ENCODE results near the gene TSPAN18. TPM values are rescaled to one million over a fixed set of nuclear protein-coding genes. Genes with fewer than 3 reads are reported as not detected.

The TSPAN18 gene
- total RNA-seq, 2 experiments from 2014 or later, result 0.85 to 0.92 TPM

- intact Hi-C loops (cut with micrococcal nuclease), result no loop called here
- ChIA-PET POLR2A (no interaction called here), CTCF (interaction anchor here (0.9 to 24.5 kb wide), 4 partner anchors 8 to 289 kb away, joined by 3 to 942 read pairs (median 22); no protein-coding TSS in a partner anchor)
- H3K27ac Mint-ChIP-seq, result no peak overlapping the region
- ATAC-seq (no peak), DNase-seq (no peak)
- TF ChIP-seq, protein P1, sequence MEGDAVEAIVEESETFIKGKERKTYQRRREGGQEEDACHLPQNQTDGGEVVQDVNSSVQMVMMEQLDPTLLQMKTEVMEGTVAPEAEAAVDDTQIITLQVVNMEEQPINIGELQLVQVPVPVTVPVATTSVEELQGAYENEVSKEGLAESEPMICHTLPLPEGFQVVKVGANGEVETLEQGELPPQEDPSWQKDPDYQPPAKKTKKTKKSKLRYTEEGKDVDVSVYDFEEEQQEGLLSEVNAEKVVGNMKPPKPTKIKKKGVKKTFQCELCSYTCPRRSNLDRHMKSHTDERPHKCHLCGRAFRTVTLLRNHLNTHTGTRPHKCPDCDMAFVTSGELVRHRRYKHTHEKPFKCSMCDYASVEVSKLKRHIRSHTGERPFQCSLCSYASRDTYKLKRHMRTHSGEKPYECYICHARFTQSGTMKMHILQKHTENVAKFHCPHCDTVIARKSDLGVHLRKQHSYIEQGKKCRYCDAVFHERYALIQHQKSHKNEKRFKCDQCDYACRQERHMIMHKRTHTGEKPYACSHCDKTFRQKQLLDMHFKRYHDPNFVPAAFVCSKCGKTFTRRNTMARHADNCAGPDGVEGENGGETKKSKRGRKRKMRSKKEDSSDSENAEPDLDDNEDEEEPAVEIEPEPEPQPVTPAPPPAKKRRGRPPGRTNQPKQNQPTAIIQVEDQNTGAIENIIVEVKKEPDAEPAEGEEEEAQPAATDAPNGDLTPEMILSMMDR (IDR thresholded peaks at IDR 0.05), result no peak
- H3K9me3 Mint-ChIP-seq, result no peaks in the 10 kb centered on the region
- no peaks in the 10 kb centered on the region for H3K27me3 Mint-ChIP-seq
- peaks cover 29% of the 10 kb centered on the region for H3K4me1 Mint-ChIP-seq (ENCODE audit: low read depth)
- H3K4me3 Mint-ChIP-seq, result no peak overlapping the region
- H3K36me3 Mint-ChIP-seq (ENCODE audit: low read depth), result no peaks in the 10 kb centered on the region
Measured at GRCh38 chr11:44944181-44944852, 217.6 kb downstream of the TSPAN18 start.

DNA sequence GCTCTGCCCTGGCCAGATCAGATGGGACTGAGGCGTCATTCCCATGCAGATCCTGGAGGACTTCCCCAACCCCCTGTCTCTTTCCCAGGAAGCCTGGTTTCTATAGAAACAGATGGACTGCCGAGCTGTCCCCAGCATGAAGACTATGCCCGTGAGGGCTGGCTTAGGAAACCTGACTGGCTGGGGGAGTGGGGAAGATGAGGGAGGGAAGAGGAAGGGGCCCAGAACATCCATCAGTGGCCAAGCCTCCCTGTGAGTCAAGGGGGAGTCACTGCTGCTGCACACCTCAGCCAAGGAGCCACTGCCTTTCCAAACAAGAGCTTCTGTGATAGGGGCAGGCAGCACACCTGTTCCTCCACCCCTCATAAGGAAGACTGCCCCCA lies 218.1 kb downstream of the TSPAN18 start:
- intact Hi-C loops (cut with micrococcal nuclease), result no loop called here
- ChIA-PET CTCF (interaction anchor here (0.6 to 24.5 kb wide), 5 partner anchors 8 to 158 kb away, joined by 3 to 942 read pairs (median 10); no protein-coding TSS in a partner anchor), POLR2A (no interaction called here)
- Mint-ChIP-seq H3K27me3 (no peaks in the 10 kb centered on the region), H3K27ac (no peak overlapping the region), H3K4me3 (no peak overlapping the region), H3K36me3 (ENCODE audit: low read depth) (no peaks in the 10 kb centered on the region), H3K4me1 (ENCODE audit: low read depth) (peaks cover 29% of the 10 kb centered on the region), H3K9me3 (no peaks in the 10 kb centered on the region)
- no peak for ATAC-seq
- no peak for DNase-seq
- TF ChIP-seq, protein P1 (IDR thresholded peaks at IDR 0.05), result no peak

DNA sequence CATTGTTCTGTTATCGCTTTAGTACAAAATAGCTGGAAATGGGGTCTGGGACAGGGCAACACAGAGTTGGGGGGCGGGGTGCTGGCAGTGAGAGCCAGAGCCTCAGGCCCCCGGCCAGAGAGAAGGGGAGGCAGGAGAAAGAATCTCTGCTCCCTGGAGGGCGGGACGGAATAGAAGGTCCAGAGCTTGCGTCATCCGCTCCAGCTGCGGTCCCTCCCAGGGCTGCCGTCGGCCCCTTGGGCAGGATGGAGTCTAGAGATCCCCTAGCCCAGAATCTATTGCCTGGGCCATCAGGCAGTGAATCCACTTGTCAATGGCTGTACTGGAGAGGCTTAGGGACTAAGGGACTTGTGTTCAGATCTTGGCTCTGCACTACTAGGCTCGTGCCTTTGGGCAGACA lies 218.9 kb downstream of the TSPAN18 start:
- H3K27ac Mint-ChIP-seq, result no peak overlapping the region
- ATAC-seq (no peak), DNase-seq (no peak)
- POLR2A ChIA-PET, result no interaction called here
- CTCF ChIA-PET, result interaction anchor here (2.7 to 24.5 kb wide), 3 partner anchors 9 to 157 kb away, joined by 10 to 942 read pairs (median 38); no protein-coding TSS in a partner anchor
- no peaks in the 10 kb centered on the region for H3K36me3 Mint-ChIP-seq (ENCODE audit: low read depth)
- intact Hi-C loops (cut with micrococcal nuclease), result no loop called here
- TF ChIP-seq, protein P1 (IDR thresholded peaks at IDR 0.05), result no peak
- no peak overlapping the region for H3K4me3 Mint-ChIP-seq
- H3K9me3 Mint-ChIP-seq, result no peaks in the 10 kb centered on the region
- no peaks in the 10 kb centered on the region for H3K27me3 Mint-ChIP-seq
- H3K4me1 Mint-ChIP-seq (ENCODE audit: low read depth), result peaks cover 29% of the 10 kb centered on the region

GRCh38 chr11:44946263-44946662 lies 219.5 kb downstream of the TSPAN18 start:
- DNase-seq (no peak), ATAC-seq (no peak)
- TF ChIP-seq, protein P1 (IDR thresholded peaks at IDR 0.05), result no peak
- H3K27me3 Mint-ChIP-seq, result no peaks in the 10 kb centered on the region
- H3K4me1 Mint-ChIP-seq (ENCODE audit: low read depth), result peaks cover 31% of the 10 kb centered on the region
- no peaks in the 10 kb centered on the region for H3K9me3 Mint-ChIP-seq
- intact Hi-C loops (cut with micrococcal nuclease), result no loop called here
- no peak overlapping the region for H3K27ac Mint-ChIP-seq
- ChIA-PET POLR2A (no interaction called here), CTCF (interaction anchor here (0.9 to 24.5 kb wide), 5 partner anchors 10 to 156 kb away, joined by 3 to 942 read pairs (median 10); no protein-coding TSS in a partner anchor)
- no peaks in the 10 kb centered on the region for H3K36me3 Mint-ChIP-seq (ENCODE audit: low read depth)
- no peak overlapping the region for H3K4me3 Mint-ChIP-seq

DNA sequence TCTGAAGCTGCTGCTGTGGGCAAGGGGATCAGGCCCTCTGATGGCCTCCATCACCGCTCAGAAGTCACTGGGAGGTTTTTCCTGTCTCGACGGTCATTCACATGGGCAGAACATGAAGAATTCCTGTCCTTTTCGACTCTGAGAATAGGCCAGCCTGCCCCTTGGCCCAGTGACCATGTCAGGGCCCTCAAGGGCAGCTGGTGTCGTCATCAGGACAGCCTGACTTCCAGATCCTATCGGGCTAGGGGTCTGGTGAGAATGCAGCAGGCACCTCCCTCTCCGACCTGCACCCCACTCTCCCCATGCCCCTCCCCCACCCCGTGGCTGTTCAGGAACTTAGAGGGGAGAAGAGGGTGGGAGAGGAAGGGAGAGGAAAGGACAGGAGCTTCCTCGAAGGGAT lies 220.4 kb downstream of the TSPAN18 start:
- Mint-ChIP-seq H3K27ac (no peak overlapping the region), H3K36me3 (ENCODE audit: low read depth) (no peaks in the 10 kb centered on the region), H3K4me1 (ENCODE audit: low read depth) (peaks cover 32% of the 10 kb centered on the region), H3K4me3 (no peak overlapping the region), H3K9me3 (no peaks in the 10 kb centered on the region), H3K27me3 (no peaks in the 10 kb centered on the region)
- ChIA-PET CTCF (interaction anchor here (0.9 to 24.5 kb wide), 5 partner anchors 11 to 156 kb away, joined by 3 to 942 read pairs (median 10); no protein-coding TSS in a partner anchor), POLR2A (interaction anchor here (1.0 kb wide), 1 partner anchor 156 kb away, joined by 3 read pairs; no protein-coding TSS in a partner anchor)
- intact Hi-C loops (cut with micrococcal nuclease), result no loop called here
- ATAC-seq (no peak), DNase-seq (no peak)
- TF ChIP-seq, protein P1 (IDR thresholded peaks at IDR 0.05), result no peak

Data from activated CD8-positive, alpha-beta T cell treated with anti-CD3 and anti-CD28 coated beads for 36 hours (primary cell).